IPS-20b (cell line): ENCODE data around the gene SIRPA.

Experiments
- H3K27ac ChIP-seq: one replicate; pipeline ENCODE4 v1.5.1; 2013; ENCODE audit warnings: low read length
- H3K27me3 ChIP-seq: 2 replicates; pipeline ENCODE4 v1.6.1; 2013; ENCODE audit warnings: mild to moderate bottlenecking, low read length, inconsistent platforms; ENCODE audit not compliant: insufficient read depth
- H3K36me3 ChIP-seq: 2 replicates; pipeline ENCODE4 v1.6.1; 2013; ENCODE audit warnings: low read depth, mild to moderate bottlenecking, inconsistent platforms, low read length, moderate library complexity; ENCODE audit not compliant: insufficient read depth
- H3K4me1 ChIP-seq: 2 replicates; pipeline ENCODE4 v1.6.1; 2013; ENCODE audit warnings: mild to moderate bottlenecking, control low read depth, inconsistent platforms, low read length, moderate library complexity; ENCODE audit not compliant: insufficient read depth
- H3K4me3 ChIP-seq: 2 replicates; pipeline ENCODE4 v1.5.1; 2013; ENCODE audit warnings: mild to moderate bottlenecking, low read length, inconsistent platforms
- H3K9ac ChIP-seq: 2 replicates; pipeline ENCODE4 v1.6.1; 2013; ENCODE audit warnings: low read depth, mild to moderate bottlenecking, inconsistent platforms, low read length, moderate library complexity
- H3K9me3 ChIP-seq: 2 replicates; pipeline ENCODE4 v1.6.1; 2013; ENCODE audit warnings: mild to moderate bottlenecking, low read depth, low read length, inconsistent platforms; ENCODE audit not compliant: insufficient read depth

The SIRPA gene

DNA sequence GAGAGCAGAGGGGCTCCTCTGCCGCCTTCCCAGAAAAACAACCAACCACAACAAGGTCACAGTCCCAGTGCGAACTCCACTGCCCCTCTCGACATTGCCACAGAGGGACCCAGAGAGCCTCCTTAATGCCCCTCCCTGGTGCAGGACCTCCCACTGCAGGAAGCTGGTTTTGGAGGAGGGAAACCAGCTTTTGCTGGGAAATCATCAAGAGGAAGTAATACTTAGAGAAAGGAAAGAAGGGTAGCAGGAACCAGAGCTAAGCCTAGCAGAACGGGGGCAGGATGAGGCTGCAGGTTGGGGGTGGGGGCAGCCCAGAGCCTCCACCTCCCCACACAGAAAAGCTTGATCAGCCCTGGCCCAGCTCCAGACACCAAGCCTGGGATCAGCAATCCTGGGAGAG, 37.7 kb upstream of the SIRPA start:
- Histone ChIP-seq H3K27me3 (no peaks in the 10 kb centered on the region), H3K9me3 (no peaks in the 10 kb centered on the region), H3K27ac (no peak overlapping the region), H3K36me3 (no peaks in the 10 kb centered on the region), H3K4me3 (no peak overlapping the region), H3K9ac (no peak overlapping the region), H3K4me1 (no peaks in the 10 kb centered on the region; the same call in 1 of the 2 replicates)

DNA sequence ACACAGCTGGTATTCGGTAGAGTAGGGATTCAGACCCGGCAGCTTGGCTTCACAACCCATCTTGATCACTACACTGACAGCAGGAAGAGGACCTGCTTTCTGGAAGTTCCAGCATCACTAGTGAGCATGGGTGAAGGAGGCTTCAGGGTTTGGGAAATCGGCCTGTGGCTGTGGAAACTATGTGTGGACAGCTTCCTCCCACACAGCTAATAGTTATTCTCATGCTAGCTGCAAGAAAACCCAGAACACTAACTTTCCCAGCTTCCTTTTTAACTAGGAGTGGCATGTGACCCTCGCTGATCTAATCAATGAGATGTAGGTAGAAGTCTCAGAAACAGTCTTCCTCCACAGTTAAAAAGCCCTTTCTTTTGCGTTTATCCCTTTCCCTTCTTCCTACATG, 36.3 kb upstream of the SIRPA start:
- Histone ChIP-seq H3K4me1 (no peaks in the 10 kb centered on the region; the same call in 1 of the 2 replicates), H3K9ac (no peak overlapping the region), H3K27me3 (no peaks in the 10 kb centered on the region), H3K36me3 (no peaks in the 10 kb centered on the region), H3K9me3 (no peaks in the 10 kb centered on the region), H3K27ac (no peak overlapping the region), H3K4me3 (no peak overlapping the region)

DNA sequence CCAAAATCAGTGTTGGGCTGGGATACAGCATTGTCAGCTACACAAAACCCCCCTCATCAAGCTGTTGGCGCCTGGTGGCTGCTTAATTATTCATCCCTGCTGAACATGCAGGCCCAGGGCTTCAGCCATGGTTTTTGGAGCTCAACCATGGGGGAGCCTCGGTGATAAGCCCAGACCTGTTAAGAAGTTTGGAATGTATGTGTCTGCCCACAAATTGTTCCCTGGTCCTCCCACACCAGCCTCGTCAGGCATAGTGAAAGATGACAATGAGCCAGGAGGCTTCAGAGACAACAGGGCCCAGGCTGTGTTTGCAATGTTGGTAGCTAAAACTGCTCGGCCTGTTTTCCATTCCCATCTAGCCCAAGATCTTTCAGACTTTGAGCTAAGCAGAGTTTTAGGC, 34.8 kb upstream of the SIRPA start:
- Histone ChIP-seq H3K9ac (no peak overlapping the region), H3K9me3 (no peaks in the 10 kb centered on the region), H3K4me1 (no peaks in the 10 kb centered on the region; the same call in 1 of the 2 replicates), H3K4me3 (no peak overlapping the region), H3K27me3 (no peaks in the 10 kb centered on the region), H3K36me3 (no peaks in the 10 kb centered on the region), H3K27ac (no peak overlapping the region)

DNA sequence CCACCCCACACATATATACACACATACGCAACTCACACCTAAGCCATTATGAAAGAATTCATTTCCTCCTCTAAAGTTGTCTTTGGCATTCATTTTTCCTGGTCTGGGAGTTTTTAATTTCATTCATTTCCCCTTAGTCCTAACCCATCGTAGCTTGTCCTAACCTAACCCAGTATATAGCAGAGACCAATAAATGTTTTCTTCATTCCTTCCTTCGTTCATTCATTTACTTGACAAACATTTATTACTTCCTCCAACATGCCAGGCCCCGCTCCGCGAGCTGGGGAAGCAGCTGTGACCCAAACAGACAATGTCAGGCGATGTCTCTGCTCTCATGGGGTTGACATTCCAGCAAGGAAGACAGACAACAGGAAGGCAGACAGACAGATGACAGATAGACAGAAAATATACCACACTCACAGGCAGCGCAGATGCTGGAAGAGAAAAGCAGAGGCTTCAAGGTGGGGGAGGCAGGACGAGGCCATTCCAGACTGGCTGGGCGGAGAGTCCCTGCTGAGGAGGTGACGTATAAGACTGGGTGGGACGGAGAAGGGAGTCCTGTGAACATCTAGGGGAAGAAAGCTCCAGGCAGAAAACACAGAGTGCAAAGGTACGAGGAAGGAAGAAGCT, 33.7 kb upstream of the SIRPA start:
- Histone ChIP-seq H3K4me3 (no peak overlapping the region), H3K9me3 (no peaks in the 10 kb centered on the region), H3K36me3 (no peaks in the 10 kb centered on the region), H3K27ac (no peak overlapping the region), H3K4me1 (no peaks in the 10 kb centered on the region; the same call in 1 of the 2 replicates), H3K9ac (no peak overlapping the region), H3K27me3 (no peaks in the 10 kb centered on the region)

DNA sequence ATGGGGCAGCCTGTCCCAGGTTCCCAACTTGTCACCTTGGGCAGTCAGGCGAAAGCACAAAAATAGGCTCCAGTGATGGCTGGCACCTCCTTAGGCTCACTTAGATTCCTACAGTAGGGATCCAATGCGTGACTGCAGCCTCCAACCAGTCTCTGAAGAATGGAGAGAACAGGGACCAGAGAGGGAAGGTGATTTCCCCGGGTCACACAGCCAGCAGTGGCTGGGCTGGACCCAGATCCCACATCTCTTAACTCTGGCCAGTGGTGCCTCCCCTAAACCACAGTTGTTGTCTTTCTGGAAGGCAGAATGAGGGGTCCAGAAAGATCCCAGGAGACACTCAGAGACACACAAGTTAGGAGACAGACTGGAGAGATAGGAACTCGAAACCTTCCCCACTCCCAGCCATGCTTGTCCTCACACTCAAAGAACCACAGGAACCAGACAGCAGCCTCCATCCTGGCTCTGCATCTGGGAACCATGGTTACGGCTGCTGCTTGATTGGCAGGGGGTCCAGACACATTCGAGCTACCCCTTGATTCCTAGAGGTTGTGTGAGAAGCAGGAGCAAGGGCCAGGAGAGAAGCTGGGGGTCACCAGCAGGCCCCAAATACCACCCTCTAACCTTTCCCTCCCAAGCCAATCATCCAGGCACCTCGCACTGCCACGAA, 33.1 kb upstream of the SIRPA start:
- Histone ChIP-seq H3K4me3 (no peak overlapping the region), H3K27ac (no peak overlapping the region), H3K27me3 (no peaks in the 10 kb centered on the region), H3K9ac (no peak overlapping the region), H3K36me3 (no peaks in the 10 kb centered on the region), H3K9me3 (no peaks in the 10 kb centered on the region), H3K4me1 (peaks cover 5% of the 10 kb centered on the region)

DNA sequence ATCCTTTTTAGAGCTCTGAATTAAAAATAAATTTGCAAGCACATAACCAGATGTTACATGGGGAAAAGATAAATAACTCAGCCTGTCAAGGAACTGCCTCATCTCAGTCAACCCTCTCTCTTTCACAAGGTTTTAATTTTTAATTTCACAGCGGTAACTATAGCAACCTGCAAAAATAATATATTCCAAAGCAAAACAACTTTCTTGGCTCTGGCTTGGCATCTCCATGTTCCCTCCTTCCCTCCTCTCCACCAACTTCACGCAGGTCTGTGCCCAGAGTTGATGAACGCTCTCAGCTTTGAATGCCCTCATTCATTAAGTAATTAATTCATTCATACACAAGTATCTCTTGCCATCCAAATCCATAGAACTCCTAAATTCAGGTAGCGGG, 32.5 kb upstream of the SIRPA start:
- H3K9me3 ChIP-seq = no peaks in the 10 kb centered on the region
- no peaks in the 10 kb centered on the region for H3K36me3 ChIP-seq
- no peaks in the 10 kb centered on the region for H3K27me3 ChIP-seq

DNA sequence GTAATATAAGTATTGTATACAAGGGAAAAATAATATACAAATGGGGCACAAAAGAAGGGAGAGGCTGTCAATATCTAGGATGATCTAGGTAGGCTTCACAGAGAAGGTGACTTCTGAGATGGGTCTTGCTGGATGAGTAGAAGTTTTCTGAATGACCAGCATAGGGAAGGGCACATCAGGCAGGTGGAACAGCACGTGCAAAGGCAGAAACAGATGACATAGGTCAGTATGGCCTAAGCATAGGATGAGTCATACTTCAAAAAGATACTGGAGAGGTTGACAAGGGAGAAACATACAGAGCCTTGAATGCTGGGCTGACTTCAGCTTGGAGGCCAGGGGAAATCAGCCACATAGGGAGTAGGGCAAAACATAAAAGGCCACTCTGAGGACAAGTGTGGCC, 31.9 kb upstream of the SIRPA start:
- Histone ChIP-seq H3K9ac (no peak overlapping the region), H3K27ac (no peak overlapping the region), H3K4me1 (peaks cover 7% of the 10 kb centered on the region; the same call in 1 of the 2 replicates), H3K9me3 (no peaks in the 10 kb centered on the region), H3K36me3 (no peaks in the 10 kb centered on the region), H3K4me3 (no peak overlapping the region), H3K27me3 (no peaks in the 10 kb centered on the region)

More for the DNA sequence above, 32.5 kb upstream of the SIRPA start:
- H3K4me1 ChIP-seq = peaks cover 7% of the 10 kb centered on the region
- no peak overlapping the region for H3K4me3 ChIP-seq
- H3K27ac ChIP-seq = no peak overlapping the region
- no peak overlapping the region for H3K9ac ChIP-seq

DNA sequence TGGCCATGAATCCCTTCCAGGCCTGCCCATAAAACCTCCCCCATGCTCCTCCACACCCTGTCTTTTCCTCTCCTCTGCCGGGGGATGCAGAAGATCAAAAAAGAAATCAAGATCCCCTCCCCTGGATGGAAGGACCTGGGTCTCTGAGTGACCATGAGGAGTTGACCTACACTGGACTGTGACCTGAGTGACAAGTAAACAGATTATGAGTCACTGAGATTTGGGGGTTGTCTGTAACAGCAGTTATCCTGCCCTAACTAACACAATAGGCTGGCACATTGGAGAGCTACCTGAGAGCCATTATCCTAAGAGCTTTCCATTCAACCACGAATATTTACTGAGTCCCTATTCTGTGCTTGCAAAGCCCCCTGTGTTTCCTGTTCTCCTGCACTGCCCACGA, 28.4 kb upstream of the SIRPA start:
- Histone ChIP-seq H3K4me3 (no peak overlapping the region), H3K27ac (no peak overlapping the region), H3K4me1 (peaks cover 7% of the 10 kb centered on the region; the same call in 1 of the 2 replicates), H3K36me3 (no peaks in the 10 kb centered on the region), H3K9me3 (no peaks in the 10 kb centered on the region), H3K27me3 (no peaks in the 10 kb centered on the region), H3K9ac (no peak overlapping the region)

DNA sequence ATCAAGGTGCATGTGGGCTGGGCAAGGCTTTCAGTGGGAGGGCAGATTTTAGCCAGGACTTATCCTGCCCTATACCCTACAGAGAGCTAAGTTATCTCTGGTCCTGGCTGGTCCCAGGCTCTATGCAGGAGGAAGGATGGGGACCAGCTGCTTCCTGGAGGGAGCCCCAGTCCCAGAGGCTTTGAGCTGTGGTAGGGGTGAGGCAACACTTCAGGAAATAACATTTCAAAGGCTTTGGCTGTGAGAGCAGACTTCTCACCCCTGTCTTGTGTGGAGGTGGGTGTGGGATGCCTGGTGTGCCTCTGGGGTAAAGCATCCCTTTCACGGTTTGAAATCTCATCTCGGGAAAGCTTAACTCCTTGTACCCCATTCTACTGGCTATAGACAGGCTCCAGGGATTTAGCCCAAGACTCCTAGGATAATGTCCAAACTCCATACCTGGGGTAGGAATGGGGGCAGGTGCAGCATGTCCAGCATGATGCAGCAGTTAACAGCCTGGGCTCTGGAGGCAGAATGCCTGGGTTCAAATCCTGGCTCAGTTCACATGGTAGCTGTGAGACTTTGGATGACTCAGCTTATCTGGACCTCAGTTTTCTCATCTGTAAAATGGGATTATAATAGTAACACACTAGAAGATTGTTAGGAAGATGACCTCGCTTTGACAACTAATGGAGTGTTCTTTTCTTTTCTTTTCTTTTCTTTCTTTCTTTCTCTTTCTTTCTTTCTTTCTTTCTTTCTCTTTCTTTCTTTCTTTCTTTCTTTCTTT, 27.5 kb upstream of the SIRPA start:
- peaks cover 7% of the 10 kb centered on the region; the same call in 1 of the 2 replicates for H3K4me1 ChIP-seq
- no peak overlapping the region for H3K4me3 ChIP-seq
- H3K36me3 ChIP-seq = no peaks in the 10 kb centered on the region
- H3K27ac ChIP-seq = no peak overlapping the region
- no peaks in the 10 kb centered on the region for H3K27me3 ChIP-seq
- H3K9me3 ChIP-seq = no peaks in the 10 kb centered on the region
- H3K9ac ChIP-seq = no peak overlapping the region

DNA sequence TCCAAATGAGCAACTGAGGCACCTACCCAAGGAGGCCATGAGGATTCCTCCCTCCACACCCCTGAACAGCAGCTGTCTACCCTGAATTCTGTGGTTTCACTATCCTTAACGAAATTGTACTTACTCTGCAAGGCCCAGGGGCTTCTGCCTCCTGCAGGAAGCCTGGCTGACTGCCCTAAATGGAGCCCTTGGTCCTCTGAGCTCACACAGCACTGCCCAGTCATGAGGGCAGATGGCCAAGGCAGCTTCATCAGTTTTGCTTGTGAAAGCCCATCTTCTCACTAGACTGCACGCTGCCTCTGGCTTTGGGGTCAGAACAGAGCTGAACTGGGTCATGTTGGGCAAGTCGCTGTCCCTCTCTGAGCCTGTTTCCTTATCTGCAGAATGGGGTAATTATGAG, 26.4 kb upstream of the SIRPA start:
- Histone ChIP-seq H3K9ac (no peak overlapping the region), H3K36me3 (no peaks in the 10 kb centered on the region), H3K4me3 (no peak overlapping the region), H3K27ac (no peak overlapping the region), H3K9me3 (no peaks in the 10 kb centered on the region), H3K27me3 (no peaks in the 10 kb centered on the region), H3K4me1 (peaks cover 7% of the 10 kb centered on the region; the same call in 1 of the 2 replicates)

DNA sequence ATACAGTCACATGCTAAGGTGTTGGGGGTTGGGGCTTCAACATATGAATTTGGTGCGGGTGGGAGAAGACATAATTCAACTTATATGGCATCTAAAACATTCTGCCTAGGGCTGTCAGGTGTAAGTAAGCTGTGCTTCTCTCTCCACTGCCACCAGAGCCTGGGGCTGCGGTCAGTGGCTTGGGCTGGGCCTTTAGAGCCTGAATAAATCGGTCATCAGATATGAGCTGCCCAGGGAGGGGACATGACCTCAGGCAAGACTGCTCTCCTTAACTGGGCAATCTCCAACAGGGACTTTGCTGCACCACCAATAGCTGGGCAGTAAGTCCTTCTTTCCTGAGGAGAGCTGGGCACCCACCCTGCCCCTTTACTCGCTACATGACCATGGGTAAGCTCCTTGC, 24.9 kb upstream of the SIRPA start:
- no peak overlapping the region for H3K9ac ChIP-seq
- H3K36me3 ChIP-seq = no peaks in the 10 kb centered on the region
- H3K27me3 ChIP-seq = no peaks in the 10 kb centered on the region
- H3K27ac ChIP-seq = no peak overlapping the region
- H3K4me1 ChIP-seq = peaks cover 7% of the 10 kb centered on the region; the same call in 1 of the 2 replicates
- H3K9me3 ChIP-seq = no peaks in the 10 kb centered on the region
- H3K4me3 ChIP-seq = no peak overlapping the region
